Measurements from ENCODE around the gene PCDHGA7. TPM values are rescaled to one million over a fixed set of nuclear protein-coding genes. Genes with fewer than 3 reads are reported as not detected.
A peak's percentile ranks its signal among the peaks of the same experiment; 100 is the strongest.
"Not testable (repeated sequence)": the region's sequence is repeated elsewhere in the genome, so short reads cannot be mapped to it uniquely, and the experiment has no call there.

Gene PCDHGA7
- total RNA-seq, 1 donor from 2014 or later, result 2.5 TPM

DNA sequence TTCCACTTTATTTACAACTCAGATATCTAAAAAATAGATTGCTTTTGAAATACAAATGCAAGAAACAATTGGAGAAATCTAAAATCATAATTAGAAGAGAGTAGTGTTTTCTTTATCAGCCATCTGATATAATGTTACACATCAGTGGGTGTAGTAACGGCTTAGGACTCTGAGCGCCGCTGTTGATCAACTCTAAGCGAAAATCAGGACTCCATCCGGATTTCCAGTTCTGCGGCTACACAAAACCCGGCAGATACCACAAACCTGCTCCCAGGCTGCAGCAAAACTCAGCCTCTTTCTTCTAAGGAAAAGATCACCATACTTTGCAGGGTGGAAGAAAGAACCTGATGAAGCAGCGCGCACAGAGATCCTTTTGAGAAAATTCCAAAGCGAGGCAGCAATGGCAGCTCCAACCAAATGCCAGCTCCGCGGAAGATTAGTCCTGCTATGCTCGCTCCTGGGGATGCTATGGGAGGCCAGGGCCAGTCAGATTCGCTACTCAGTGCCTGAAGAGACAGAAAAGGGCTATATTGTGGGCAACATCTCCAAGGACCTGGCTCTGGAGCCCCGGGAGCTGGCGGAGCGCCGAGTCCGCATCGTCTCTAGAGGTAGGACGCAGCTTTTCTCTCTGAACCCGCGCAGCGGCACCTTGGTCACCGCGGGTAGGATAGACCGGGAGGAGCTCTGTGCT is 20.2 kb downstream of the PCDHGA7 start, which contains the start of gene PCDHGA9:
TSS of gene PCDHGA9 (plus strand) at position 226 of the 691 bp plus-strand sequence. CDS start at position 401, 175 bp downstream.
- intact Hi-C loops (cut with DNase I), result no loop called here
- Histone ChIP-seq H3K27me3 (peaks cover 7% of the 10 kb centered on the region), H3K4me1 (no peaks in the 10 kb centered on the region), H3K27ac (no peak within 1 kb of the TSS), H3K4me3 (peak within 1 kb of the TSS; percentile 25), H3K9me3 (peaks cover 22% of the 10 kb centered on the region), H3K36me3 (no peaks in the 10 kb centered on the region)
- DNase-seq (no peak), ATAC-seq (peak; percentile 64)
- TF ChIP-seq, protein P1, sequence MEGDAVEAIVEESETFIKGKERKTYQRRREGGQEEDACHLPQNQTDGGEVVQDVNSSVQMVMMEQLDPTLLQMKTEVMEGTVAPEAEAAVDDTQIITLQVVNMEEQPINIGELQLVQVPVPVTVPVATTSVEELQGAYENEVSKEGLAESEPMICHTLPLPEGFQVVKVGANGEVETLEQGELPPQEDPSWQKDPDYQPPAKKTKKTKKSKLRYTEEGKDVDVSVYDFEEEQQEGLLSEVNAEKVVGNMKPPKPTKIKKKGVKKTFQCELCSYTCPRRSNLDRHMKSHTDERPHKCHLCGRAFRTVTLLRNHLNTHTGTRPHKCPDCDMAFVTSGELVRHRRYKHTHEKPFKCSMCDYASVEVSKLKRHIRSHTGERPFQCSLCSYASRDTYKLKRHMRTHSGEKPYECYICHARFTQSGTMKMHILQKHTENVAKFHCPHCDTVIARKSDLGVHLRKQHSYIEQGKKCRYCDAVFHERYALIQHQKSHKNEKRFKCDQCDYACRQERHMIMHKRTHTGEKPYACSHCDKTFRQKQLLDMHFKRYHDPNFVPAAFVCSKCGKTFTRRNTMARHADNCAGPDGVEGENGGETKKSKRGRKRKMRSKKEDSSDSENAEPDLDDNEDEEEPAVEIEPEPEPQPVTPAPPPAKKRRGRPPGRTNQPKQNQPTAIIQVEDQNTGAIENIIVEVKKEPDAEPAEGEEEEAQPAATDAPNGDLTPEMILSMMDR (IDR thresholded peaks at IDR 0.05), result peak; percentile 41

DNA sequence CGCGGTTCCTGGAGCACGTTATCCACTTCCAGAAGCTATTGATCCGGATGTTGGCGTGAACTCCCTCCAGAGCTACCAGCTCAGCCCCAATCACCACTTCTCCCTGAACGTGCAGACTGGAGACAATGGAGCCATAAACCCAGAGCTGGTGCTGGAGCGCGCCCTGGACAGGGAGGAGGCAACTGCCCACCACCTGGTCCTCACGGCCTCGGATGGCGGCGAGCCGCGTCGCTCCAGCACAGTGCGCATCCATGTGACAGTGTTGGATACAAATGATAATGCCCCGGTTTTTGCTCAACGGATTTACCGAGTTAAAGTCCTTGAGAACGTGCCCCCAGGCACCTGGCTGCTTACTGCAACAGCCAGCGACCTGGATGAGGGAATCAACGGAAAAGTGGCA is 20.8 kb downstream of the PCDHGA7 start:
- Histone ChIP-seq H3K4me1 (no peaks in the 10 kb centered on the region), H3K27ac (no peak overlapping the region), H3K36me3 (no peaks in the 10 kb centered on the region), H3K27me3 (peaks cover 7% of the 10 kb centered on the region), H3K9me3 (peaks cover 25% of the 10 kb centered on the region), H3K4me3 (peak overlapping the region; percentile 25)
- TF ChIP-seq, protein P1 (IDR thresholded peaks at IDR 0.05), result no peak
- intact Hi-C loops (cut with DNase I), result no loop called here
- DNase-seq, result no peak
- ATAC-seq, result no peak

DNA sequence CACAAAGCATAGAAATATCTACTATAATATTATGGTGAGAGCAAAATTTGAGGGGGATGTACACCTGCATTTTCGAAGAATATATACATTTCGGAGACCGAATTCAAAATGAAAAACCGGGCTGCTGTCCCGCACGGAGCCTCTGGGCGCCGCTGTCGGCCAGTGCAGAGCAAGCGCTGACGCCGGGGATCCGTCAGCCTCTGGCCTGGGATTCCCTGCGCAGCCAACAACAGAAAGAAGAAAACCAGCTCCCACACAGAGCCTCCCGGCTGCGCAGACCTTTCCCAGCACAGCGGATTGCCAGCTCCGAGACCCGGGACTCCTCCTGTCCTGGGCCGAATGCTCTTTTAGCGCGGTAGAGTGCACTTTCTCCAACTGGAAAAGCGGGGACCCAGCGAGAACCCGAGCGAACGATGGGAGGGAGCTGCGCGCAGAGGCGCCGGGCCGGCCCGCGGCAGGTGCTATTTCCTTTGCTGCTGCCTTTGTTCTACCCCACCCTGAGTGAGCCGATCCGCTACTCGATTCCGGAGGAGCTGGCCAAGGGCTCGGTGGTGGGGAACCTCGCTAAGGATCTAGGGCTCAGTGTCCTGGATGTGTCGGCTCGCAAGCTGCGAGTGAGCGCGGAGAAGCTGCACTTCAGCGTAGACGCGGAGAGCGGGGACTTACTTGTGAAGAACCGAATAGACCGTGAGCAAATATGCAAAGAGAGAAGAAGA is 25.4 kb downstream of the PCDHGA7 start, which contains the start of gene PCDHGB6:
TSS of gene PCDHGB6 (plus strand) at position 232 of the 716 bp plus-strand sequence. CDS start at position 414, 182 bp downstream.
- H3K36me3 ChIP-seq; intact Hi-C loops (cut with DNase I); H3K4me1 ChIP-seq; H3K27ac ChIP-seq: not testable (repeated sequence)
- TF ChIP-seq, protein P1 (IDR thresholded peaks at IDR 0.05), result peak; percentile 60
- Histone ChIP-seq H3K4me3 (peak within 1 kb of the TSS; percentile 42), H3K9me3 (peaks cover 40% of the 10 kb centered on the region), H3K27me3 (peaks cover 11% of the 10 kb centered on the region)
- ATAC-seq, result peak; percentile 95
- DNase-seq, result peak; percentile 80

DNA sequence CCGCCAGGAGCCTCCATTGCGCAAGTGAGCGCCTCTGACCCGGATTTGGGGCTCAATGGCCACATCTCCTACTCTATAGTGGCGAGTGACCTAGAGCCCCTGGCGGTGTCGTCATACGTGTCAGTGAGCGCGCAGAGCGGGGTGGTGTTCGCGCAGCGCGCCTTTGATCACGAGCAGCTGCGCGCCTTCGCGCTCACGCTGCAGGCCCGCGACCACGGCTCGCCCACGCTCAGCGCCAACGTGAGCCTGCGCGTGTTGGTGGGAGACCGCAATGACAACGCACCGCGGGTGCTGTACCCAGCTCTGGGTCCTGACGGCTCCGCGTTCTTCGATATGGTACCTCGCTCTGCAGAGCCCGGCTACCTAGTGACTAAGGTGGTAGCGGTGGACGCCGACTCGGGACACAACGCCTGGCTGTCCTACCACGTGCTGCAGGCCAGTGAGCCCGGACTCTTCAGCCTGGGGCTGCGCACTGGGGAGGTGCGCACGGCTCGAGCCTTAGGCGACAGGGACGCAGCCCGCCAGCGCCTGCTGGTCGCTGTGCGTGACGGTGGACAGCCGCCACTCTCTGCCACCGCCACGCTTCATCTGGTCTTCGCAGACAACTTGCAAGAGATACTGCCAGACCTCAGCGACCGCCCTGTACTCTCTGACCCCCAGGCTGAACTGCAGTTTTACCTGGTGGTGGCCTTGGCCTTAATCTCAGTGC is 27.2 kb downstream of the PCDHGA7 start:
- no peak overlapping the region for H3K4me3 ChIP-seq
- peaks cover 50% of the 10 kb centered on the region for H3K9me3 ChIP-seq
- intact Hi-C loops (cut with DNase I), result no loop called here

DNA sequence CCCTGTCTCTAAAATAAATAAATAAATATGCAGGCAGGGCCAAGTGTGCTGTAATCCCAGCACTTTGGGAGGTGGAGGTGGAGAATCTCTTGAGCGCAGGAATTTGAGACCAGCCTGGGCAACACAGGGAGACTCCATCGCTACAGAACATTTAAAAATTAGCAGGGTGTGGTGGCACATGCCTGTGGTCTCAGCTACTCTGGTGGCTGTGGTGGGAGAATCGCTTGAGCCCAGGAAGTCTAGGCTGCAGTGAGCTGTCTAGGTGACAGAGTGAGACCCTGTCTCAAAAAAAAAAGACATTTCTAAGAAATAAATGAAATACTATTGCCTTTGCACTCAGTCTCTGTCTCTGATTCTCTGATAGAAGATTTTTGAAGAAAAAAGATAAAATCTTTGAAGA is 29.0 kb downstream of the PCDHGA7 start:
- Histone ChIP-seq H3K4me1 (no peaks in the 10 kb centered on the region), H3K27me3 (peaks cover 11% of the 10 kb centered on the region), H3K4me3 (no peak overlapping the region), H3K27ac (no peak overlapping the region), H3K36me3 (no peaks in the 10 kb centered on the region), H3K9me3 (peaks cover 49% of the 10 kb centered on the region)
- TF ChIP-seq, protein P1 (IDR thresholded peaks at IDR 0.05), result no peak
- DNase-seq (no peak), ATAC-seq (no peak)
- intact Hi-C loops (cut with DNase I), result no loop called here

More for the DNA sequence above, 27.2 kb downstream of the PCDHGA7 start:
- DNase-seq, result no peak
- TF ChIP-seq, protein P1 (IDR thresholded peaks at IDR 0.05), result no peak
- Histone ChIP-seq H3K4me1 (no peaks in the 10 kb centered on the region), H3K27me3 (peaks cover 11% of the 10 kb centered on the region), H3K36me3 (no peaks in the 10 kb centered on the region), H3K27ac (no peak overlapping the region)
- ATAC-seq, result no peak

All from upper lobe of right lung (tissue), 1 donor.